Common myeloid progenitor, CD34-positive (primary cell): ENCODE results near the gene SIAH3.
A peak's percentile ranks its signal among the peaks of the same experiment; 100 is the strongest.

Experiments
- CTCF ChIA-PET: fragments of 350-600 bp; sonication (Branson Sonifier 250); formaldehyde crosslinking; loops from one replicate; lab custom pipeline; 2021; ENCODE audit warnings: antibody characterized with exemption; lab: Charles Lee
- POLR2A ChIA-PET: fragments of 350-600 bp; sonication (Branson Sonifier 250); formaldehyde crosslinking; loops from one replicate; lab custom pipeline; 2021; ENCODE audit warnings: antibody characterized with exemption; lab: Charles Lee
- DNase-seq, 3 donors: peaks; one replicate each; pipeline versions ENCODE4 v3.0.0 to v3.0.0-alpha.2; 2013
- H3K27ac ChIP-seq, 2 experiments: 1 replicate in 1 of 2; 2 replicates in 1 of 2; pipeline ENCODE4 v1.7.0; 2013; ENCODE audit warnings: inconsistent platforms in 2 of 2, low read length in 2 of 2, mild to moderate bottlenecking in 2 of 2, low read depth in 1 of 2, moderate library complexity in 1 of 2; ENCODE audit not compliant: severe bottlenecking in 2 of 2, insufficient read depth in 1 of 2, poor library complexity in 1 of 2
- H3K27me3 ChIP-seq, 5 experiments: replicated peaks in 2 of 5; 1 replicate in 3 of 5; 2 replicates in 2 of 5; pipeline versions ENCODE4 v1.6.1 to v1.7.0; 2013; ENCODE audit warnings: low read length in 4 of 5, mild to moderate bottlenecking in 2 of 5, moderate library complexity in 2 of 5, inconsistent platforms in 1 of 5; ENCODE audit not compliant: insufficient read depth in 5 of 5, control insufficient read depth in 4 of 5
- H3K36me3 ChIP-seq, 4 experiments: 1 replicate in 2 of 4; 2 replicates in 2 of 4; pipeline versions ENCODE4 v1.6.1 to v1.7.0; 2013; ENCODE audit warnings: low read length in 3 of 4, control low read depth in 1 of 4, mild to moderate bottlenecking in 1 of 4; ENCODE audit not compliant: control insufficient read depth in 4 of 4, insufficient read depth in 4 of 4
- H3K4me1 ChIP-seq, 4 experiments: 1 replicate in 3 of 4; 2 replicates in 1 of 4; pipeline versions ENCODE4 v1.6.1 to v1.7.1; 2013; ENCODE audit warnings: low read length in 3 of 4, mild to moderate bottlenecking in 3 of 4, control low read depth in 1 of 4, inconsistent platforms in 1 of 4, moderate library complexity in 1 of 4; ENCODE audit not compliant: control insufficient read depth in 4 of 4, insufficient read depth in 4 of 4; ENCODE audit errors: control extremely low read depth in 1 of 4
- H3K4me3 ChIP-seq, 7 experiments: 1 replicate in 4 of 7; 2 replicates in 3 of 7; pipeline versions ENCODE4 v1.5.1 to v1.7.0; 2013; ENCODE audit warnings: mild to moderate bottlenecking in 7 of 7, low read length in 6 of 7, moderate library complexity in 6 of 7, inconsistent platforms in 2 of 7, low read depth in 2 of 7, control low read depth in 1 of 7; ENCODE audit not compliant: insufficient read depth in 4 of 7, control insufficient read depth in 1 of 7; ENCODE audit errors: extremely low read depth in 1 of 7
- H3K9me3 ChIP-seq, 5 experiments: 1 replicate in 4 of 5; 2 replicates in 1 of 5; pipeline versions ENCODE4 v1.6.1 to v1.7.1; 2013; ENCODE audit warnings: low read length in 4 of 5, mild to moderate bottlenecking in 2 of 5, inconsistent platforms in 1 of 5, low read depth in 1 of 5, moderate library complexity in 1 of 5; ENCODE audit not compliant: control insufficient read depth in 4 of 5, insufficient read depth in 2 of 5; ENCODE audit errors: control extremely low read depth in 1 of 5
- WGBS: methylation state at CpG from one replicate; pipeline ENCODE4 v1.1.5; 2013; ENCODE audit not compliant: insufficient coverage; 5-methylcytosine and 5-hydroxymethylcytosine counted together

SIAH3 gene

GRCh38 chr13:45748941-45749759, 102.4 kb downstream of the SIAH3 start:
- DNase-seq, result no peak
- WGBS, result 78% methylated on average over 5 of the region's 13 CpGs
- POLR2A ChIA-PET, result no interaction called here
- CTCF ChIA-PET, result no interaction called here
- H3K36me3 ChIP-seq, result no peaks in the 10 kb centered on the region
- H3K27ac ChIP-seq, result no peak overlapping the region
- H3K27me3 ChIP-seq, result no peaks in the 10 kb centered on the region
- H3K4me3 ChIP-seq, result no peak overlapping the region
- H3K4me1 ChIP-seq, result peaks cover 0 to 4% (median 3%) of the 10 kb centered on the region in 4 experiments
- H3K9me3 ChIP-seq, result no peaks in the 10 kb centered on the region

DNA sequence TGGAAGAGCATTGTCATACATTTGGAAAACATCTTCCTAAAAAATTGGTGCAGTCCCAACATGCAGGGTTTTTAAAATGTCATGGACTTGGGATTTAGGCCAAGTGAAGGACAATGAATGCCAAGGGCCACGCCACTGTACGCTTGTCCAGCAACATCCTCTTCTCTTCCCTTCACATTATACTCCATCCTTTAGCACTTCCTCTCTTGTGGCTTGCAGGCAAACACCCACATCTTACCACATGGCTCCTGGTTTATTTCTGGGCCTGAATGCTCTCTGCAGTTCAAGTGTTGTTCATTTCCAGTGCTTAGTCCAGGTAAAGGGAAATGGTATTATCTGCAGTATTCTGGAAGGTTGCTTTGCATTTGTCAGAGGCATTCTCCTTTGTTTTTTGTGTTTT, 104.5 kb downstream of the SIAH3 start:
- no peaks in the 10 kb centered on the region for H3K9me3 ChIP-seq
- DNase-seq, result peak in 2 of 3 donors; percentile 29 to 33
- POLR2A ChIA-PET, result no interaction called here
- 14% methylated on average over 2 of the region's 2 CpGs for WGBS
- CTCF ChIA-PET, result no interaction called here
- H3K4me3 ChIP-seq, result no peak overlapping the region
- peaks cover 0 to 4% (median 3%) of the 10 kb centered on the region in 4 experiments for H3K4me1 ChIP-seq
- no peak overlapping the region for H3K27ac ChIP-seq
- H3K36me3 ChIP-seq, result no peaks in the 10 kb centered on the region
- no peaks in the 10 kb centered on the region for H3K27me3 ChIP-seq

GRCh38 chr13:45744979-45745378, 106.6 kb downstream of the SIAH3 start:
- WGBS, result 100% methylated on average over 2 of the region's 3 CpGs
- DNase-seq, result no peak
- no peaks in the 10 kb centered on the region for H3K36me3 ChIP-seq
- no peaks in the 10 kb centered on the region for H3K9me3 ChIP-seq
- no peak overlapping the region for H3K27ac ChIP-seq
- CTCF ChIA-PET, result no interaction called here
- no peaks in the 10 kb centered on the region for H3K27me3 ChIP-seq
- peaks cover 0 to 4% (median 3%) of the 10 kb centered on the region in 4 experiments for H3K4me1 ChIP-seq
- H3K4me3 ChIP-seq, result no peak overlapping the region
- POLR2A ChIA-PET, result no interaction called here

GRCh38 chr13:45742985-45743384, 108.6 kb downstream of the SIAH3 start:
- no peaks in the 10 kb centered on the region for H3K27me3 ChIP-seq
- no peak for DNase-seq
- ChIA-PET POLR2A (no interaction called here), CTCF (interaction anchor here (1.4 kb wide), 1 partner anchor 10 kb away, joined by 3 read pairs; no protein-coding TSS in a partner anchor)
- H3K27ac ChIP-seq, result no peak overlapping the region
- H3K4me3 ChIP-seq, result no peak overlapping the region
- H3K9me3 ChIP-seq, result no peaks in the 10 kb centered on the region
- 100% methylated on average over 5 of the region's 5 CpGs for WGBS
- H3K36me3 ChIP-seq, result no peaks in the 10 kb centered on the region
- peaks cover 0 to 4% (median 3%) of the 10 kb centered on the region in 4 experiments for H3K4me1 ChIP-seq

DNA sequence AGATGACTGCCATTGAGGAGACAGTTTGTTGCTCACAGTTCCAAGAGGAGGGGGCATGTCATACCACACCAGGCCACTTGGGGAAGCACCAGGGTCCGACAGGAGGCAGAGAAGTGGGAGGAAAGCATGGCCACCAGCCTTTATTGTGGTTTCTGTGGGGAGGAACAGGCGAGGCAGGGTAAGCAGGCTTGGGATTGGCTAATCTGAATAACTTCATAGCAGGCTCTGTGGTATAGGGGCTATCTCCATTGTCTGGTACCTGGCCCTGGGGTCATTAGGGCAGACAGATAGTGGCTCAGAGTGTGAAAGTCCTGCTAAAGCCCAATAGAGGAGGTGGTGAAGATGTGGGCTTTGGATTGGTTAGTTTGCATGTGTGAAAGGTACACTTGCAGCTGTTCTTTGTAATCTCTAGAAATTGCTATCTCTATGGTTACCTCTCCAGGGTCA, 114.0 kb downstream of the SIAH3 start:
- Histone ChIP-seq H3K4me3 (no peak overlapping the region), H3K9me3 (no peaks in the 10 kb centered on the region), H3K4me1 (no peaks in the 10 kb centered on the region), H3K36me3 (no peaks in the 10 kb centered on the region), H3K27ac (no peak overlapping the region), H3K27me3 (no peaks in the 10 kb centered on the region)
- POLR2A ChIA-PET, result no interaction called here
- WGBS, result 17% methylated on average over 2 of the region's 2 CpGs
- CTCF ChIA-PET, result no interaction called here
- peak in 2 of 3 donors; percentile 5 to 12 for DNase-seq

GRCh38 chr13:45733361-45733760, 118.2 kb downstream of the SIAH3 start:
- WGBS, result 88% methylated on average over 5 of the region's 5 CpGs
- H3K4me1 ChIP-seq, result no peaks in the 10 kb centered on the region
- no peaks in the 10 kb centered on the region for H3K9me3 ChIP-seq
- no peaks in the 10 kb centered on the region for H3K36me3 ChIP-seq
- H3K27me3 ChIP-seq, result no peaks in the 10 kb centered on the region
- H3K4me3 ChIP-seq, result no peak overlapping the region
- POLR2A ChIA-PET, result no interaction called here
- CTCF ChIA-PET, result interaction anchor here (1.0 to 1.3 kb wide), 2 partner anchors 10 to 80 kb away, joined by 3 to 4 read pairs; no protein-coding TSS in a partner anchor
- no peak for DNase-seq
- no peak overlapping the region for H3K27ac ChIP-seq

GRCh38 chr13:45732916-45733315, 118.6 kb downstream of the SIAH3 start:
- Histone ChIP-seq H3K4me3 (no peak overlapping the region), H3K27me3 (no peaks in the 10 kb centered on the region), H3K9me3 (no peaks in the 10 kb centered on the region), H3K27ac (no peak overlapping the region), H3K4me1 (no peaks in the 10 kb centered on the region), H3K36me3 (no peaks in the 10 kb centered on the region)
- WGBS, result 90% methylated on average over 3 of the region's 5 CpGs
- CTCF ChIA-PET, result interaction anchor here (1.0 to 1.3 kb wide), 2 partner anchors 11 to 80 kb away, joined by 3 to 4 read pairs; no protein-coding TSS in a partner anchor
- DNase-seq, result no peak
- POLR2A ChIA-PET, result no interaction called here
